ENCODE results near the gene IRAK4.
"Not testable (repeated sequence)": the region's sequence is repeated elsewhere in the genome, so short reads cannot be mapped to it uniquely, and the experiment has no call there.

Gene IRAK4

GRCh38 chr12:43750814-43751213 lies 7.9 kb upstream of the IRAK4 start:
- DNase-seq (ENCODE audit: low read depth) = no peak
- TF ChIP-seq, protein P1, sequence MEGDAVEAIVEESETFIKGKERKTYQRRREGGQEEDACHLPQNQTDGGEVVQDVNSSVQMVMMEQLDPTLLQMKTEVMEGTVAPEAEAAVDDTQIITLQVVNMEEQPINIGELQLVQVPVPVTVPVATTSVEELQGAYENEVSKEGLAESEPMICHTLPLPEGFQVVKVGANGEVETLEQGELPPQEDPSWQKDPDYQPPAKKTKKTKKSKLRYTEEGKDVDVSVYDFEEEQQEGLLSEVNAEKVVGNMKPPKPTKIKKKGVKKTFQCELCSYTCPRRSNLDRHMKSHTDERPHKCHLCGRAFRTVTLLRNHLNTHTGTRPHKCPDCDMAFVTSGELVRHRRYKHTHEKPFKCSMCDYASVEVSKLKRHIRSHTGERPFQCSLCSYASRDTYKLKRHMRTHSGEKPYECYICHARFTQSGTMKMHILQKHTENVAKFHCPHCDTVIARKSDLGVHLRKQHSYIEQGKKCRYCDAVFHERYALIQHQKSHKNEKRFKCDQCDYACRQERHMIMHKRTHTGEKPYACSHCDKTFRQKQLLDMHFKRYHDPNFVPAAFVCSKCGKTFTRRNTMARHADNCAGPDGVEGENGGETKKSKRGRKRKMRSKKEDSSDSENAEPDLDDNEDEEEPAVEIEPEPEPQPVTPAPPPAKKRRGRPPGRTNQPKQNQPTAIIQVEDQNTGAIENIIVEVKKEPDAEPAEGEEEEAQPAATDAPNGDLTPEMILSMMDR (conservative IDR thresholded peaks at IDR 0.05; ENCODE audit: low read depth, low read length) = no peak
- no peak overlapping the region for H3K4me3 ChIP-seq (ENCODE audit: low read depth, low read length)

- H3K4me3 ChIP-seq (ENCODE audit: low read depth, low read length); DNase-seq (ENCODE audit: low read depth): not testable (repeated sequence)
These were observed 7.4 kb upstream of the IRAK4 start for GRCh38 chr12:43751360-43751759.

DNA sequence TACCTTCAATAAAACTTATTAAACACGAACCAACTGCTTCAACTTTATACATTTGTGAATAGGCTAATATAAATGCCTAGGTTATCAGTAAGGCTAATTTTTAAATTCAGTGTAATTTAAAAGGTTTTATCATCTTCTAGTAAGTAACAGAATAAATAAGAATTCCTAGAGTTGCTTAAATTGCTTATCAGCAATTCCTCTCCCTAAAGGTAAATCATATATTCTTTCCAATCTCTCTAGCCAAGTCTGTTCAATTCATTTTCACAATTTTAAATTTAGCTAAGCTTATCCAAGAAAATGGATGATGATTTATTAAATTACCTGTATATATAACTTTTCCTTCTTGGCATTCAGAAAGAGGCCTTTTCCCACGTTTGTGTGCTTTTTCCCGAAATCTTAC lies 4.7 kb upstream of the IRAK4 start:
- TF ChIP-seq, protein P1 (conservative IDR thresholded peaks at IDR 0.05; ENCODE audit: low read depth, low read length) = no peak
- DNase-seq (ENCODE audit: low read depth) = no peak
- H3K4me3 ChIP-seq (ENCODE audit: low read depth, low read length) = no peak overlapping the region

GRCh38 chr12:43758247-43758727 lies 464 bp upstream of the IRAK4 start:
- DNase-seq (ENCODE audit: low read depth) = peak; percentile 50
- TF ChIP-seq, protein P1 (conservative IDR thresholded peaks at IDR 0.05; ENCODE audit: low read depth, low read length) = no peak
- H3K4me3 ChIP-seq (ENCODE audit: low read depth, low read length) = peak overlapping the region; percentile 89

GRCh38 chr12:43760396-43760795 lies 1.6 kb downstream of the IRAK4 start:
- no peak overlapping the region for H3K4me3 ChIP-seq (ENCODE audit: low read depth, low read length)
- DNase-seq (ENCODE audit: low read depth) = no peak
- TF ChIP-seq, protein P1 (conservative IDR thresholded peaks at IDR 0.05; ENCODE audit: low read depth, low read length) = no peak

DNA sequence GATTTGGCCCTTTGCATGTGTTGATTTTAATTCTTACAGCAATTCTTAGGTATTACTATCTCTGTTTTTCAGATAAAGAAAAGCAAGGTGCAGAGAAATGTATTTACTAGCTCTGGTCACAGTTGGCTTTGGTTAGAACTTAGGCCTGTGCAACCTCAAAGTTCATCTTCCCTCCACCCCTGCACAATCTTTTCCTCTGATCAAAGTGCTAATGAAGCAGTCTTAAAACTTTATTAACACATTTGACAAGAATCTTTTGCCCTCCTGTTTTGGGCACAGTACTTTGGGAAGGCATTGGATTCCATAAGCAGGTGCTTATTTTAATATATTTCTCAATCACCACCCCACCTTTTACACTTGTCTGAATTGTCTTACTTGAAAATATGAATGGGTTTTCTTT lies 2.7 kb downstream of the IRAK4 start:
- TF ChIP-seq, protein P1 (conservative IDR thresholded peaks at IDR 0.05; ENCODE audit: low read depth, low read length) = no peak
- H3K4me3 ChIP-seq (ENCODE audit: low read depth, low read length) = no peak overlapping the region
- DNase-seq (ENCODE audit: low read depth) = no peak

- no peak for DNase-seq (ENCODE audit: low read depth)
- H3K4me3 ChIP-seq (ENCODE audit: low read depth, low read length) = no peak overlapping the region
- TF ChIP-seq, protein P1 (conservative IDR thresholded peaks at IDR 0.05; ENCODE audit: low read depth, low read length) = no peak
These were observed 3.8 kb downstream of the IRAK4 start for GRCh38 chr12:43762596-43762995.
